HG03097 (cell line): Measurements from ENCODE around the gene MIA3.
"Not testable (repeated sequence)": the region's sequence is repeated elsewhere in the genome, so short reads cannot be mapped to it uniquely, and the experiment has no call there.

Experiments
- ATAC-seq: cut with Tn5 transposase; IDR thresholded peaks from one replicate; pipeline ENCODE4 v1.9.1; 2021; ENCODE audit not compliant: unreplicated experiment, low FRiP score

Gene MIA3

GRCh38 chr1:222665964-222666363 is 48.1 kb downstream of the MIA3 start:
- no peak for ATAC-seq

DNA sequence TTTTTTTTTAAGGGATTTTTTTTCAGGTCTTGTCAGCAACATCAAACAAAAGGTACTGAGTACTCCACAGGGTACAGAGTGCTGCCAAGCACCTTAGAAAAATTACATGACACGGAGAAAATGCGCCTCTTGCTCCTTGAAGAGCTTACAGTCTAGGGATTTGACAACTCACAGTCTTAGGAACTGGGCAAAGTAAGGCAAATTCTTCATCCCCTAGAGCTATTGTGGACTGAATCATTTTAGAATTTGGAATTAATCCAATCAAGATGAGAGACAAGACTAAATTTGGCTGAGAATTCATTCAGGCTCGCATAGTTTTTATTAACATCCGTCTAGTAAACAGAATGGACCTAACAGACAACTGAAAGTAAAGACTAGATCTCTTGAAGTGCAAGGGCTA is 50.3 kb downstream of the MIA3 start:
- not testable (repeated sequence) for ATAC-seq

GRCh38 chr1:222669107-222669506 is 51.2 kb downstream of the MIA3 start:
- ATAC-seq = not testable (repeated sequence)

DNA sequence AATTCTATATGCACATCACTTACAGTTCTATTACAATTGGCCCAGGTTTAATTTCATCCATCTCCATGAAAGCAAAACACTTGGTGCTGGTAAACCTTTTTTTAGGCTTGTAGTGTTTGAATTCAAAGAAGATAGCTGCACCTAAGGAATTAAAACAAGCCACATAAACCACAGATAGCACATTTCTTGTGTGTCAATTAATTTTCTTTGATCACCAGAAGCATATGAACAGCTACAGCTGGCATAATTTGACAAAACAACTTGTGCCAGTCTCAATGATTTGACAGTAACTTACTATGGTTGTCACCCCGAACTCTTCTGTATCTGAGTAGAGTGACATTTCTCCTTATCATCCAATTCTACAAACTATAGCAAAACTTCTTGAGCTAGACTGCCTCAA is 52.2 kb downstream of the MIA3 start:
- no peak for ATAC-seq

GRCh38 chr1:222680080-222680479 is 62.2 kb downstream of the MIA3 start:
- ATAC-seq = no peak

- no peak for ATAC-seq
These were observed 73.1 kb downstream of the MIA3 start for GRCh38 chr1:222691016-222691415.

DNA sequence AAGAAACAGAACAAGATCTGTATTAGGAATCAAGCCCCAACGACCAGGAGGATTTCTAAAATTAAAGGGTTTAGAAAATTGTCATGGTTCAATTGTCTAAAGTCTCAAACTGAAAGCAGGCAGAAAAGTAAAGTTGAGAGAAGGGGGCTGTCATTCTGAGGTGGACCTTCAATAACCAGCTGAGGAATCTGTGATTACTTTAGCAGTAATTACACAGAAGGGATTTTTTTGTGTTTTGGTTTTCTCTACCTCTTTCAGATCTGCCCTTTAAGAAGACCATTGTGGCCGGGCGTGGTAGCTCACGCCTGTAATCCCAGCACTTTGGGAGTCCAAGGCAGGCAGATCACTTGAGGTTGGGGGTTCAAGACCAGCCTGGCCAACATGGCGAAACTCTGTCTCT is 77.0 kb downstream of the MIA3 start:
- no peak for ATAC-seq

DNA sequence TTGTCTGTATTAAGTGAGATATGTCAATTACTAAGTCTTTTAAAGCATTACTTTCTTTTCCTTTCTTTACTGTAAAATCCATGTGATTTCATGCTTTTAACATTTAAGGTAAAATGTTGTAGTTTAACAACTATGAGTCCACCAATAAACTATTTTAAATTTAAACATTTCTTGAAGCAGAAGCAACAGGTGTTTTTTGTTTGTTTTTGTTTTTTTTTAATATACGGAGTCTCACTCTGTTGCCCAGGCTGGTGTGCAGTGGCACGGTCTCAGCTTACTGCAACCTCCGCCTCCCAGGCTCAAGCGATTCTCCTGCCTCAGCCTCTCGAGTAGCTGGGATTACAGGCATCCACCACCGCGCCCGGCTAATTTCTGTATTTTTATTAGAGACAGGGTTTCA is 78.8 kb downstream of the MIA3 start:
- ATAC-seq = no peak

GRCh38 chr1:222697203-222697602 is 79.3 kb downstream of the MIA3 start:
- no peak for ATAC-seq

- no peak for ATAC-seq
These were observed 79.9 kb downstream of the MIA3 start for GRCh38 chr1:222697826-222698225.

GRCh38 chr1:222702210-222702609 is 84.3 kb downstream of the MIA3 start:
- no peak for ATAC-seq

- no peak for ATAC-seq
These were observed 86.4 kb downstream of the MIA3 start for GRCh38 chr1:222704260-222704659.

- no peak for ATAC-seq
These were observed 88.9 kb downstream of the MIA3 start for GRCh38 chr1:222706815-222707214.

- ATAC-seq = no peak
These were observed 91.8 kb downstream of the MIA3 start for GRCh38 chr1:222709700-222710153.

- peak; percentile 23 for ATAC-seq
These were observed 93.7 kb downstream of the MIA3 start for GRCh38 chr1:222711319-222712252.

DNA sequence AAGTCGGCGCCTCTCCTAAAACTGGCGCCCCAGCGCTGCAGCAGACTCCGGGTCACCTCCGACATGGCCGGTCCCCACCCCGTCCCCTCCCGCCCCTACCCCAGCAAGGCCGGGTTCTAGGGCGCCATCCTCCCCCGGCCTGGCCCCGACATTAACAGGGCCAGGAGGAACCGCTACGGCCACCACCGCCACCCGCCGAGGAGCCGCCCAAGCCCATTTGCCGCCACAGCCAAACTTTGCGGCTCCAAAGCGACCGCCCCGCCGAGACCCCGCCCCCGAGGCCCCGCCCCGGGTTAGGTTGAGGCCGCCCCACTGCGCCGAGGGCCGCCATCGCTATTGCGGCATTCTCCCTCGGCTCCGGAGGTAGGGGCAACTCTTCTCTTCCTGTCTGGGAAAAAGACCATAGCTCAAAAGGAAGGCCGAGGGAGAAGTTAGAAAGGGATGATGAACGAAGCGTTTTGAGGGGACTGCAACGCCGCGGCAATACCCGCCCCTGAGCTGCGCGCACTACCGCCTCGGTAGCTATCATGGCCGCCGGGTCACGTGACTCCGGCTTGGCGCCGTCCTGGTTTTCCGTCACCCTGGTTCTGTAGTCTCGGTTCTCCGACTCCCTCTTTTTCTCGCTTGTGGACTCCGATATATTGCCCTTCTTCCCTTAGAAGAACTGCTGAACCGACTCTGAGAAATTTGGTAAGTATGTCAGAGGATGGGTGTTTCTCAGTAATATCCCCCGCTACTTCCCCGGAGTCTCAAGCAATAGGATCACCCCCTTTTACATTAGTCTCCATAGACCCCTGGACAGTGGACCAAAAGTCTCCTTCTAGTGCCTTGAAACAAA is 94.6 kb downstream of the MIA3 start, which contains the start of the genes AIDA and BROX:
Gene AIDA, minus strand, starts transcription at position 239 of the 838 bp plus-strand sequence. Its CDS starts 174 bp downstream, at position 65.
Gene BROX, plus strand, starts transcription at position 312 of the 838 bp plus-strand sequence. CDS start 3,136 bp downstream, outside the sequence.
- peak; percentile 75 for ATAC-seq

- ATAC-seq = peak; percentile 70
These were observed 95.4 kb downstream of the MIA3 start for GRCh38 chr1:222713091-222713961.

GRCh38 chr1:222716393-222716792 is 98.5 kb downstream of the MIA3 start:
- no peak for ATAC-seq
